Keratinocyte (primary cell): ENCODE results near the gene ARHGEF37. TPM values are rescaled to one million over a fixed set of nuclear protein-coding genes. Genes with fewer than 3 reads are reported as not detected.

Experiments used
- DNase-seq: peaks from one replicate; pipeline ENCODE4 v3.0.0-alpha.2; 2011; ENCODE audit warnings: low read depth, missing footprints, low spot score
- FAIRE-seq: peaks from 2 replicates; lab custom pipeline; 2011; peaks lifted over from hg19 to GRCh38; lab: Jason Lieb, UNC
- H2AFZ ChIP-seq: 2 replicates; pipeline ENCODE4 v1.6.0; 2012; ENCODE audit warnings: low read length, control low read depth, inconsistent platforms; ENCODE audit not compliant: control insufficient read depth
- H3K27ac ChIP-seq: 2 replicates; pipeline ENCODE4 v1.5.1; 2011; ENCODE audit warnings: low read length; ENCODE audit not compliant: control insufficient read depth, insufficient read depth
- H3K27me3 ChIP-seq: 3 replicates; pipeline ENCODE4 v1.6.0; 2011; ENCODE audit warnings: low read length; ENCODE audit not compliant: control insufficient read depth, insufficient read depth; ENCODE audit errors: extremely low read depth
- H3K36me3 ChIP-seq, 2 experiments: 2 replicates in 1 of 2; 3 replicates in 1 of 2; pipeline ENCODE4 v1.5.1; 2011; ENCODE audit warnings: low read length in 2 of 2, mild to moderate bottlenecking in 1 of 2; ENCODE audit not compliant: control insufficient read depth in 2 of 2, insufficient read depth in 2 of 2; ENCODE audit errors: extremely low read depth in 1 of 2
- H3K4me1 ChIP-seq: 3 replicates; pipeline ENCODE4 v1.5.1; 2011; ENCODE audit warnings: low read length; ENCODE audit not compliant: control insufficient read depth, insufficient read depth; ENCODE audit errors: extremely low read depth
- H3K4me2 ChIP-seq: 3 replicates; pipeline ENCODE4 v1.6.0; 2011; ENCODE audit warnings: low read depth, low read length; ENCODE audit not compliant: control insufficient read depth, insufficient read depth; ENCODE audit errors: extremely low read depth
- H3K4me3 ChIP-seq, 3 experiments: fragments of 200-600 bp in 1 of 3; sonication (generic) in 1 of 3; 2 replicates in 2 of 3; 3 replicates in 1 of 3; pipeline ENCODE4 v1.5.1; 2011 to 2016; ENCODE audit warnings: low read length in 3 of 3, mild to moderate bottlenecking in 3 of 3, control low read depth in 2 of 3, inconsistent platforms in 1 of 3, low read depth in 1 of 3, mixed read lengths in 1 of 3, mixed run types in 1 of 3, moderate library complexity in 1 of 3; ENCODE audit not compliant: control insufficient read depth in 2 of 3, insufficient read depth in 2 of 3; ENCODE audit errors: extremely low read depth in 1 of 3
- H3K79me2 ChIP-seq: 2 replicates; pipeline ENCODE4 v1.6.0; 2012; ENCODE audit warnings: low read length; ENCODE audit not compliant: control insufficient read depth, insufficient read depth
- H3K9ac ChIP-seq: 3 replicates; pipeline ENCODE4 v1.6.0; 2011; ENCODE audit warnings: low read length; ENCODE audit not compliant: control insufficient read depth, insufficient read depth; ENCODE audit errors: extremely low read depth
- H3K9me1 ChIP-seq: 3 replicates; pipeline ENCODE4 v1.6.0; 2011; ENCODE audit warnings: low read length; ENCODE audit not compliant: control insufficient read depth, insufficient read depth; ENCODE audit errors: extremely low read depth
- H3K9me3 ChIP-seq: 2 replicates; pipeline ENCODE4 v1.5.1; 2012; ENCODE audit warnings: low read depth, low read length; ENCODE audit not compliant: control insufficient read depth
- H4K20me1 ChIP-seq: 3 replicates; pipeline ENCODE4 v1.6.0; 2011; ENCODE audit warnings: low read length; ENCODE audit not compliant: control insufficient read depth, insufficient read depth; ENCODE audit errors: extremely low read depth
- CTCF ChIP-seq, 3 experiments: IDR thresholded peaks in 1 of 3; conservative IDR thresholded peaks in 1 of 3; optimal IDR thresholded peaks in 1 of 3; 2 replicates in 2 of 3; 3 replicates in 1 of 3; pipeline versions ENCODE3 to v1.5.1; 2011; ENCODE audit warnings: low read length in 3 of 3, mild to moderate bottlenecking in 3 of 3, moderate library complexity in 2 of 3, control low read depth in 1 of 3, inconsistent platforms in 1 of 3; ENCODE audit not compliant: insufficient read depth in 2 of 3; ENCODE audit errors: extremely low read depth in 1 of 3
- EZH2 ChIP-seq: IDR thresholded peaks from one replicate; pipeline ENCODE4 v1.6.1; 2012; ENCODE audit warnings: inconsistent platforms, mild to moderate bottlenecking, low read length, moderate library complexity
- dilution Hi-C: fragments of 300-500 bp; cut with MboI; formaldehyde crosslinking; loops from one replicate; pipeline ENCODE4 v1.7.0; 2020; ENCODE audit warnings: low sequenced_read_pairs; ENCODE audit not compliant: extremely low pct_ligation_motif_present
- polyA plus RNA-seq, 5 experiments: library from polyadenylated mRNA; depleted of rRNA in 3 of 5; stranded (reverse) in 3 of 5; stranded (forward) in 1 of 5; unstranded in 1 of 5; fragments of >200 nt; gene quantifications; 1 replicate in 1 of 5; 2 replicates in 3 of 5; 3 replicates in 1 of 5; pipeline versions ENCODE4 v1.2.1 to v1.2.3, GENCODE V29; 2011 to 2012; ENCODE audit warnings: missing spikeins in 2 of 5, low read depth in 1 of 5, low replicate concordance in 1 of 5

ARHGEF37 gene
- polyA plus RNA-seq, 1 donor (not counting 4 experiments of a cell fraction or from before 2014, with no cell fraction given) = 8.7 TPM

GRCh38 chr5:149551227-149552037 is 29.9 kb upstream of the ARHGEF37 start, which contains the start of gene CSNK1A1:
Gene CSNK1A1 (minus strand): TSS chr5:149551439. CDS start chr5:149550964, 475 bp downstream.
- Histone ChIP-seq H3K4me1 (peaks cover 37% of the 10 kb centered on the region), H3K27ac (peak within 1 kb of the TSS; percentile 98), H3K4me3 (peak within 1 kb of the TSS; percentile 77 to 100 (median 93)), H4K20me1 (peaks cover 5% of the 10 kb centered on the region), H2AFZ (peak within 1 kb of the TSS; percentile 50), H3K9me3 (no peaks in the 10 kb centered on the region), H3K27me3 (no peaks in the 10 kb centered on the region), H3K36me3 (peaks cover 5 to 30% of the 10 kb centered on the region in 2 experiments), H3K9ac (peak within 1 kb of the TSS; percentile 100), H3K9me1 (no peaks in the 10 kb centered on the region), H3K4me2 (peak within 1 kb of the TSS; percentile 98), H3K79me2 (peaks cover 52% of the 10 kb centered on the region)
- DNase-seq (peak; percentile 90), FAIRE-seq (no peak)
- TF ChIP-seq CTCF (optimal IDR thresholded peaks at IDR 0.05 in 1 of 3, IDR thresholded peaks at IDR 0.05 in 1 of 3, conservative IDR thresholded peaks at IDR 0.05 in 1 of 3; ENCODE audit: extremely low read depth in 1 of 3, insufficient read depth in 2 of 3, low read length in 3 of 3) (peak; percentile 54 to 80 (median 76)), EZH2 (no peak)
- dilution Hi-C loops = no loop called here

GRCh38 chr5:149552038-149552494 is 29.2 kb upstream of the ARHGEF37 start:
- H2AFZ ChIP-seq = peak overlapping the region; percentile 50

More at GRCh38 chr5:149552038-149552494, 29.2 kb upstream of the ARHGEF37 start:
- H3K4me1 ChIP-seq = peaks cover 30% of the 10 kb centered on the region
- no peaks in the 10 kb centered on the region for H3K9me1 ChIP-seq
- peaks cover 2% of the 10 kb centered on the region for H4K20me1 ChIP-seq
- no peak for FAIRE-seq
- peaks cover 45% of the 10 kb centered on the region for H3K79me2 ChIP-seq
- dilution Hi-C loops = no loop called here
- no peaks in the 10 kb centered on the region for H3K27me3 ChIP-seq
- H3K9ac ChIP-seq = peak overlapping the region; percentile 100
- TF ChIP-seq EZH2 (no peak), CTCF (optimal IDR thresholded peaks at IDR 0.05 in 1 of 3, IDR thresholded peaks at IDR 0.05 in 1 of 3, conservative IDR thresholded peaks at IDR 0.05 in 1 of 3; ENCODE audit: extremely low read depth in 1 of 3, insufficient read depth in 2 of 3, low read length in 3 of 3) (no peak)
- peak overlapping the region; percentile 77 to 100 (median 84) for H3K4me3 ChIP-seq
- H3K27ac ChIP-seq = peak overlapping the region; percentile 98
- no peaks in the 10 kb centered on the region for H3K9me3 ChIP-seq
- H3K4me2 ChIP-seq = peak overlapping the region; percentile 93
- DNase-seq = no peak
- H3K36me3 ChIP-seq = peaks cover 5 to 24% of the 10 kb centered on the region in 2 experiments
